Measurements from ENCODE around the gene ZNHIT2.

GRCh38 chr11:65095974-65096806 is 21.3 kb downstream of the ZNHIT2 start, which contains the start of gene VPS51:
- TF ChIP-seq CREB1 (IDR thresholded peaks at IDR 0.05; ENCODE audit: low read depth) (peak; percentile 24; the same call in 1 of the 2 replicates), NFIC (IDR thresholded peaks at IDR 0.05) (no peak), EP300 (IDR thresholded peaks at IDR 0.05; ENCODE audit: borderline replicate concordance) (peak; percentile 46; the same call in 1 of the 2 replicates), RAD21 (IDR thresholded peaks at IDR 0.05; ENCODE audit: low read depth) (no peak), FOXM1 (IDR thresholded peaks at IDR 0.05; ENCODE audit: borderline replicate concordance, low read depth) (no peak), TEAD4 (IDR thresholded peaks at IDR 0.05) (peak; percentile 37), TCF12 (IDR thresholded peaks at IDR 0.05; ENCODE audit: low read depth) (peak; percentile 81), CEBPB (IDR thresholded peaks at IDR 0.05) (peak; percentile 31; the same call in 1 of the 2 replicates)
- TF ChIP-seq, protein P1, sequence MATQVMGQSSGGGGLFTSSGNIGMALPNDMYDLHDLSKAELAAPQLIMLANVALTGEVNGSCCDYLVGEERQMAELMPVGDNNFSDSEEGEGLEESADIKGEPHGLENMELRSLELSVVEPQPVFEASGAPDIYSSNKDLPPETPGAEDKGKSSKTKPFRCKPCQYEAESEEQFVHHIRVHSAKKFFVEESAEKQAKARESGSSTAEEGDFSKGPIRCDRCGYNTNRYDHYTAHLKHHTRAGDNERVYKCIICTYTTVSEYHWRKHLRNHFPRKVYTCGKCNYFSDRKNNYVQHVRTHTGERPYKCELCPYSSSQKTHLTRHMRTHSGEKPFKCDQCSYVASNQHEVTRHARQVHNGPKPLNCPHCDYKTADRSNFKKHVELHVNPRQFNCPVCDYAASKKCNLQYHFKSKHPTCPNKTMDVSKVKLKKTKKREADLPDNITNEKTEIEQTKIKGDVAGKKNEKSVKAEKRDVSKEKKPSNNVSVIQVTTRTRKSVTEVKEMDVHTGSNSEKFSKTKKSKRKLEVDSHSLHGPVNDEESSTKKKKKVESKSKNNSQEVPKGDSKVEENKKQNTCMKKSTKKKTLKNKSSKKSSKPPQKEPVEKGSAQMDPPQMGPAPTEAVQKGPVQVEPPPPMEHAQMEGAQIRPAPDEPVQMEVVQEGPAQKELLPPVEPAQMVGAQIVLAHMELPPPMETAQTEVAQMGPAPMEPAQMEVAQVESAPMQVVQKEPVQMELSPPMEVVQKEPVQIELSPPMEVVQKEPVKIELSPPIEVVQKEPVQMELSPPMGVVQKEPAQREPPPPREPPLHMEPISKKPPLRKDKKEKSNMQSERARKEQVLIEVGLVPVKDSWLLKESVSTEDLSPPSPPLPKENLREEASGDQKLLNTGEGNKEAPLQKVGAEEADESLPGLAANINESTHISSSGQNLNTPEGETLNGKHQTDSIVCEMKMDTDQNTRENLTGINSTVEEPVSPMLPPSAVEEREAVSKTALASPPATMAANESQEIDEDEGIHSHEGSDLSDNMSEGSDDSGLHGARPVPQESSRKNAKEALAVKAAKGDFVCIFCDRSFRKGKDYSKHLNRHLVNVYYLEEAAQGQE (IDR thresholded peaks at IDR 0.05; ENCODE audit: low read depth): no peak
- TF ChIP-seq, protein P2, sequence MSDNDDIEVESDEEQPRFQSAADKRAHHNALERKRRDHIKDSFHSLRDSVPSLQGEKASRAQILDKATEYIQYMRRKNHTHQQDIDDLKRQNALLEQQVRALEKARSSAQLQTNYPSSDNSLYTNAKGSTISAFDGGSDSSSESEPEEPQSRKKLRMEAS (IDR thresholded peaks at IDR 0.05): peak; percentile 88
